ENCODE data around the gene RRP8.

Gene RRP8

GRCh38 chr11:6625832-6626420 lies 22.5 kb upstream of the RRP8 start:
- no peaks in the 10 kb centered on the region for H3F3A ChIP-seq (ENCODE audit: insufficient read depth)
- no peak overlapping the region for H3K9ac ChIP-seq (ENCODE audit: low read length)
- no peaks in the 10 kb centered on the region for H3K9me2 ChIP-seq (replicated peaks; ENCODE audit: insufficient read depth, low read length)
- no peak overlapping the region for H3K27ac ChIP-seq (ENCODE audit: low read depth, low read length)
- H4K20me1 ChIP-seq (ENCODE audit: low read depth, low read length): no peaks in the 10 kb centered on the region
- TF ChIP-seq CTCF (IDR thresholded peaks at IDR 0.05; ENCODE audit: insufficient read depth, low read length, poor library complexity, severe bottlenecking) (no peak), EZH2phosphoT487 (conservative IDR thresholded peaks at IDR 0.05; ENCODE audit: low read length) (no peak)
- no peak overlapping the region for H2AFZ ChIP-seq (ENCODE audit: low read depth, low read length, severe bottlenecking)
- H3K79me2 ChIP-seq (ENCODE audit: insufficient read depth, low read length): no peaks in the 10 kb centered on the region
- no peak overlapping the region for H3K4me3 ChIP-seq (ENCODE audit: insufficient read depth, low read length, poor library complexity, severe bottlenecking)
- no peaks in the 10 kb centered on the region for H3K36me3 ChIP-seq (ENCODE audit: low read length)
- H3K4me2 ChIP-seq (ENCODE audit: low read depth, low read length, poor library complexity, severe bottlenecking): no peak overlapping the region
- no peaks in the 10 kb centered on the region for H3K27me3 ChIP-seq (ENCODE audit: low read length)
- H3K9me3 ChIP-seq (ENCODE audit: insufficient read depth, low read length): no peaks in the 10 kb centered on the region

GRCh38 chr11:6625156-6625831 lies 21.9 kb upstream of the RRP8 start:
- no peaks in the 10 kb centered on the region for H3K9me2 ChIP-seq (replicated peaks; ENCODE audit: insufficient read depth, low read length)

GRCh38 chr11:6623391-6624363 lies 20.3 kb upstream of the RRP8 start:
- no peaks in the 10 kb centered on the region for H3F3A ChIP-seq (ENCODE audit: insufficient read depth)
- no peak overlapping the region for H2AFZ ChIP-seq (ENCODE audit: low read depth, low read length, severe bottlenecking)

More at GRCh38 chr11:6625156-6625831, 21.9 kb upstream of the RRP8 start:
- no peaks in the 10 kb centered on the region for H3K79me2 ChIP-seq (ENCODE audit: insufficient read depth, low read length)
- H2AFZ ChIP-seq (ENCODE audit: low read depth, low read length, severe bottlenecking): no peak overlapping the region
- no peaks in the 10 kb centered on the region for H4K20me1 ChIP-seq (ENCODE audit: low read depth, low read length)
- H3K27me3 ChIP-seq (ENCODE audit: low read length): no peaks in the 10 kb centered on the region
- no peak overlapping the region for H3K9ac ChIP-seq (ENCODE audit: low read length)
- no peak overlapping the region for H3K4me2 ChIP-seq (ENCODE audit: low read depth, low read length, poor library complexity, severe bottlenecking)
- no peaks in the 10 kb centered on the region for H3F3A ChIP-seq (ENCODE audit: insufficient read depth)
- H3K9me3 ChIP-seq (ENCODE audit: insufficient read depth, low read length): no peaks in the 10 kb centered on the region
- TF ChIP-seq EZH2phosphoT487 (conservative IDR thresholded peaks at IDR 0.05; ENCODE audit: low read length) (no peak), CTCF (IDR thresholded peaks at IDR 0.05; ENCODE audit: insufficient read depth, low read length, poor library complexity, severe bottlenecking) (no peak)
- no peak overlapping the region for H3K4me3 ChIP-seq (ENCODE audit: insufficient read depth, low read length, poor library complexity, severe bottlenecking)
- no peaks in the 10 kb centered on the region for H3K36me3 ChIP-seq (ENCODE audit: low read length)
- no peak overlapping the region for H3K27ac ChIP-seq (ENCODE audit: low read depth, low read length)

More at GRCh38 chr11:6623391-6624363, 20.3 kb upstream of the RRP8 start:
- H3K9me2 ChIP-seq (replicated peaks; ENCODE audit: insufficient read depth, low read length): no peaks in the 10 kb centered on the region
- no peaks in the 10 kb centered on the region for H3K36me3 ChIP-seq (ENCODE audit: low read length)
- H3K27me3 ChIP-seq (ENCODE audit: low read length): no peaks in the 10 kb centered on the region
- H3K79me2 ChIP-seq (ENCODE audit: insufficient read depth, low read length): peaks cover 3% of the 10 kb centered on the region; the same call in 1 of the 2 replicates
- no peaks in the 10 kb centered on the region for H3K9me3 ChIP-seq (ENCODE audit: insufficient read depth, low read length)
- no peak overlapping the region for H3K9ac ChIP-seq (ENCODE audit: low read length)
- no peaks in the 10 kb centered on the region for H4K20me1 ChIP-seq (ENCODE audit: low read depth, low read length)
- H3K4me3 ChIP-seq (ENCODE audit: insufficient read depth, low read length, poor library complexity, severe bottlenecking): no peak overlapping the region
- no peak overlapping the region for H3K4me2 ChIP-seq (ENCODE audit: low read depth, low read length, poor library complexity, severe bottlenecking)
- no peak overlapping the region for H3K27ac ChIP-seq (ENCODE audit: low read depth, low read length)
- TF ChIP-seq CTCF (IDR thresholded peaks at IDR 0.05; ENCODE audit: insufficient read depth, low read length, poor library complexity, severe bottlenecking) (no peak), EZH2phosphoT487 (conservative IDR thresholded peaks at IDR 0.05; ENCODE audit: low read length) (no peak)

All from SU-DHL-6 (cell line).